ENCODE data around the gene CAPN10.

The CAPN10 gene

DNA sequence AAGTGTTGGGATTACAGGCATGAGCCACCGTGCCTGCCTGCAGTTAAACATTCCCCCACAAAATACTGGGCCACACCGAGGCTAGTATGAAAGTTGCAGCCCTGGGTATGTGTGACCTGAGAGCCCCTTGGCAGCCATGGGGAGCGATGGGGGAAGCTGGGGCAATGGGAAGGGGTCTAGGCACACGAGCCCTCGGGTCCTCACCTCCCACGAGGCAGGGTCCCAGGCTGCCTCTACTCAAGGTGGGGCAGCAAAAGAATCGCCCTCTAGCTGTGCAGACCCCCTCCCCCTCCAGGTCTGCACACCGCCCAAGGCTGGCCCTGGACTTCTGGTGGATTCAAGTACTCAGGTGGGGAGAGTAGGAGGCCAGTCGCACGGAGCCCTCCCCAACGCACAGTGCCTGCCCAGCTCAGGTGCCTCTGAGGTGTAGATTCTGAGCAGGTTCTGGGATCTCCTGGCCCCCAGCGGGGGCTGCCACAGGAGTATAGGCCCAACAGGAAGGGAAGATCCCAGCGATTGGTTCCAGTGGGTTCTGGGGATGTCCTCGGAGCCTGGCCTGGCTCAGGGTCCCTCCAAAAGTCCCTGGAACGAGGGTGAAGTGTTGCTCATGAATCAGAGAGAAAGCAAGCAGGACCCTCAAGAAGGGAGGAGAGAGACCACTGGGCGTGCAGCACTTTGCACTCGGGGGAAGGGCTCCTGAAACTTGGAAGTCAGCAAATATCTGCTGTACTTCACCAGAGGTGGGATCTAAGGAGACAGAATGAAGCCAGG is 41.4 kb downstream of the CAPN10 start:
- no peak for TF ChIP-seq Cebpa-rat (IDR thresholded peaks at IDR 0.05)
- peaks cover 10 to 15% (median 14%) of the 10 kb centered on the region in 11 experiments for H3K9me3 ChIP-seq (replicated peaks in 1 of 11)
- H3K4me2 ChIP-seq = peak overlapping the region; percentile 61 to 94 (median 85); a peak in 19 of 22 replicates
- no peak overlapping the region for H3K4me3 ChIP-seq
- H3K36me3 ChIP-seq = peaks cover 0 to 8% (median 0%) of the 10 kb centered on the region in 11 experiments; a peak in 6 of 22 replicates
- H3K27ac ChIP-seq = peak overlapping the region in 9 of 11 experiments; percentile 14 to 91 (median 80); a peak in 12 of 22 replicates
- H3K27me3 ChIP-seq = no peaks in the 10 kb centered on the region
- H4K20me1 ChIP-seq = no peaks in the 10 kb centered on the region
- H3K4me1 ChIP-seq = peaks cover 48 to 63% (median 57%) of the 10 kb centered on the region in 10 experiments
- peak overlapping the region in 4 of 11 experiments; percentile 5 to 69 (median 40); a peak in 3 of 22 replicates for H3K9ac ChIP-seq

DNA sequence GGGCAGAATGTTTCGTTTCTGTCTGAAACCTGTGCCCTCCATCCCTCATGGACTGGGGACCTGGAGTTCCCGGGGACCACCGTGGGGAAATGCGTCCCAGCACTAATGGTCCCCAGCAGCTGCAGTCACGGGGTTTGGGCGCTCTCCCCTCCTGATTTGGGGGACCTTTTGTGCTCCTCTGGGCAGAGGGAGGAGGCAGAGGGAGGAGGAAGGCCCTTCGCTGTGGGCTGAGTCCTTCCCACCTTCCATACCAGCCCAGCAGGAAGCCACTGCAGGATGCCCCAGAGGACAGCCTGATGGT is 41.9 kb downstream of the CAPN10 start:
- H3K4me1 ChIP-seq = peaks cover 42 to 57% (median 52%) of the 10 kb centered on the region in 10 experiments
- peaks cover 0 to 8% (median 0%) of the 10 kb centered on the region in 11 experiments; a peak in 6 of 22 replicates for H3K36me3 ChIP-seq
- peaks cover 16 to 20% (median 19%) of the 10 kb centered on the region in 11 experiments for H3K9me3 ChIP-seq (replicated peaks in 1 of 11)
- no peak overlapping the region for H3K4me3 ChIP-seq
- peak overlapping the region in 4 of 11 experiments; percentile 14 to 91 (median 87); a peak in 3 of 22 replicates for H3K27ac ChIP-seq
- no peaks in the 10 kb centered on the region for H4K20me1 ChIP-seq
- TF ChIP-seq Cebpa-rat (IDR thresholded peaks at IDR 0.05) = no peak
- peak overlapping the region in 10 of 11 experiments; percentile 13 to 94 (median 79); a peak in 13 of 22 replicates for H3K4me2 ChIP-seq
- H3K27me3 ChIP-seq = no peaks in the 10 kb centered on the region
- H3K9ac ChIP-seq = peak overlapping the region in 2 of 11 experiments; percentile 9 to 13; a peak in 1 of 22 replicates

GRCh38 chr2:240628808-240629618 is 42.5 kb downstream of the CAPN10 start:
- no peak for TF ChIP-seq Cebpa-rat (IDR thresholded peaks at IDR 0.05)

GRCh38 chr2:240629619-240629967 is 43.1 kb downstream of the CAPN10 start:
- Histone ChIP-seq H3K36me3 (peaks cover 0 to 16% (median 6%) of the 10 kb centered on the region in 11 experiments; a peak in 8 of 22 replicates), H4K20me1 (no peaks in the 10 kb centered on the region), H3K27ac (no peak overlapping the region), H3K9me3 (replicated peaks in 1 of 11) (peaks cover 27 to 31% (median 31%) of the 10 kb centered on the region in 11 experiments), H3K9ac (no peak overlapping the region), H3K4me2 (no peak overlapping the region), H3K4me1 (peaks cover 31 to 46% (median 40%) of the 10 kb centered on the region in 10 experiments), H3K4me3 (no peak overlapping the region), H3K27me3 (no peaks in the 10 kb centered on the region)
- no peak for TF ChIP-seq Cebpa-rat (IDR thresholded peaks at IDR 0.05)

More at GRCh38 chr2:240628808-240629618, 42.5 kb downstream of the CAPN10 start:
- H3K27me3 ChIP-seq = no peaks in the 10 kb centered on the region
- peaks cover 21 to 25% (median 25%) of the 10 kb centered on the region in 11 experiments for H3K9me3 ChIP-seq (replicated peaks in 1 of 11)
- peaks cover 37 to 52% (median 46%) of the 10 kb centered on the region in 10 experiments for H3K4me1 ChIP-seq
- H3K27ac ChIP-seq = peak overlapping the region in 2 of 11 experiments; percentile 7 to 86; a peak in 1 of 22 replicates
- H4K20me1 ChIP-seq = no peaks in the 10 kb centered on the region
- peak overlapping the region in 3 of 11 experiments; percentile 9 to 24 (median 13); a peak in 1 of 22 replicates for H3K9ac ChIP-seq
- H3K4me3 ChIP-seq = no peak overlapping the region
- peaks cover 0 to 12% (median 4%) of the 10 kb centered on the region in 11 experiments; a peak in 8 of 22 replicates for H3K36me3 ChIP-seq
- peak overlapping the region in 10 of 11 experiments; percentile 13 to 94 (median 74); a peak in 11 of 22 replicates for H3K4me2 ChIP-seq

GRCh38 chr2:240629968-240630770 is 43.6 kb downstream of the CAPN10 start:
- no peak overlapping the region for H3K4me2 ChIP-seq
- no peak for TF ChIP-seq Cebpa-rat (IDR thresholded peaks at IDR 0.05)
- H4K20me1 ChIP-seq = no peaks in the 10 kb centered on the region
- H3K4me3 ChIP-seq = no peak overlapping the region
- H3K9me3 ChIP-seq (replicated peaks in 1 of 11) = peaks cover 33 to 37% (median 36%) of the 10 kb centered on the region in 11 experiments
- H3K27ac ChIP-seq = no peak overlapping the region
- H3K27me3 ChIP-seq = no peaks in the 10 kb centered on the region
- peaks cover 25 to 40% (median 35%) of the 10 kb centered on the region in 10 experiments for H3K4me1 ChIP-seq
- no peak overlapping the region for H3K9ac ChIP-seq
- H3K36me3 ChIP-seq = peaks cover 0 to 16% (median 6%) of the 10 kb centered on the region in 11 experiments; a peak in 8 of 22 replicates

DNA sequence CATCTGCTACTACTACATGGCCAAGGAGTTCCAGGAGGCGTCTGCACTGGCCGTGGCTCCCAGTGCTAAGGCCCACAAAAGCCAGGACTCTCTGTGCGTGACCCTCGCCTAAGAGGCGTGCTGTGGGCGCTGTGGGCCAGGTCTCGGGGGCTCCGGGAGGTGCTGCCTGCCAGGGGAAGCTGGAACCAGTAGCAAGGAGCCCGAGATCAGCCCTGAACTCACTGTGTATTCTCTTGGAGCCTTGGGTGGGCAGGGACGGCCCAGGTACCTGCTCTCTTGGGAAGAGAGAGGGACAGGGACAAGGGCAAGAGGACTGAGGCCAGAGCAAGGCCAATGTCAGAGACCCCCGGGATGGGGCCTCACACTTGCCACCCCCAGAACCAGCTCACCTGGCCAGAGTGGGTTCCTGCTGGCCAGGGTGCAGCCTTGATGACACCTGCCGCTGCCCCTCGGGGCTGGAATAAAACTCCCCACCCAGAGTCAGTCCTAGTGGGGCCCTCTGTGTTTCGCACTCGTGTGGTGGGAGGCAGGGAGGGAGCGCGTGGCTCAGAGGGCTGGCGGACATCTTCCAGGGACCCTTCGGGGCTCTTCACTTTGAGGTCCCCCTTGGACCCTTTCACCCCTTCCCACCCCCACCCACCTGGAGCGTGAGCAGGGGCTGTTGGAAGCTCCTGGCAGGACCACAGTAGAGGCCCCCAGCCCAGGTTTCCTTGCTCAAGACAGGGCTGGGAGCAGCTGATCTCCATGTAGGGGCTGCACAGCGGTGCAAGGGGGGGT is 44.4 kb downstream of the CAPN10 start:
- H3K4me2 ChIP-seq = no peak overlapping the region
- no peak overlapping the region for H3K9ac ChIP-seq
- no peak overlapping the region for H3K4me3 ChIP-seq
- peaks cover 0 to 16% (median 6%) of the 10 kb centered on the region in 11 experiments; a peak in 8 of 22 replicates for H3K36me3 ChIP-seq
- no peak for TF ChIP-seq Cebpa-rat (IDR thresholded peaks at IDR 0.05)
- no peaks in the 10 kb centered on the region for H4K20me1 ChIP-seq
- H3K4me1 ChIP-seq = peaks cover 21 to 32% (median 29%) of the 10 kb centered on the region in 10 experiments
- no peaks in the 10 kb centered on the region for H3K27me3 ChIP-seq
- no peak overlapping the region for H3K27ac ChIP-seq
- H3K9me3 ChIP-seq (replicated peaks in 1 of 11) = peaks cover 38 to 45% (median 44%) of the 10 kb centered on the region in 11 experiments

GRCh38 chr2:240631548-240632305 is 45.2 kb downstream of the CAPN10 start:
- Histone ChIP-seq H3K27ac (no peak overlapping the region), H3K4me2 (no peak overlapping the region), H3K4me1 (peaks cover 15 to 25% (median 23%) of the 10 kb centered on the region in 10 experiments), H3K9me3 (replicated peaks in 1 of 11) (peaks cover 38 to 50% (median 45%) of the 10 kb centered on the region in 11 experiments), H3K27me3 (no peaks in the 10 kb centered on the region), H4K20me1 (no peaks in the 10 kb centered on the region), H3K36me3 (peaks cover 0 to 16% (median 6%) of the 10 kb centered on the region in 11 experiments; a peak in 8 of 22 replicates), H3K9ac (no peak overlapping the region), H3K4me3 (no peak overlapping the region)
- no peak for TF ChIP-seq Cebpa-rat (IDR thresholded peaks at IDR 0.05)
